HK-2 (cell line): Measurements from ENCODE around the gene SGPL1.

Source experiments
- DNase-seq: peaks from one replicate; pipeline ENCODE4 v3.0.0-alpha.2; 2018; ENCODE audit not compliant: unreplicated experiment

SGPL1 gene

GRCh38 chr10:70780370-70780760 lies 35.4 kb upstream of the SGPL1 start:
- DNase-seq: no peak

DNA sequence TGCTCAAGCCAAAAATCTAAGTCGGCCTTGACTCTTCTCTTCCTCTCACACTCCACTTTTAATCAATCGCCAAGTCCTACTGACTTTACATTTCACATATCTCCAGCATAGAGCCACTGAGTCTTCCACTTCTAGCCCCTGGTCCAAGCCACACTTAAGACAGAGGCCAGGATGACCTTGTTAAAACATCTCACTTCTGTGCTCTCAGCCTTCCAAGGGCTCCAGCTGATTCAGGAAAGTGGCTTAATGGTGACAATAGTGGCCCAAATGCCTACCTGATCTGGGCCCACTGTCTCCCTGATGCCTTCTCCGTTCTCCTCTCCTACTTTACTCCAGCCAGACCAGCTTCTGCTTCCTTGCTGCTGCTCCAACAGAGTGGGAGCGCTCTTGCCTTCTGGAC lies 35.0 kb upstream of the SGPL1 start:
- DNase-seq: no peak

DNA sequence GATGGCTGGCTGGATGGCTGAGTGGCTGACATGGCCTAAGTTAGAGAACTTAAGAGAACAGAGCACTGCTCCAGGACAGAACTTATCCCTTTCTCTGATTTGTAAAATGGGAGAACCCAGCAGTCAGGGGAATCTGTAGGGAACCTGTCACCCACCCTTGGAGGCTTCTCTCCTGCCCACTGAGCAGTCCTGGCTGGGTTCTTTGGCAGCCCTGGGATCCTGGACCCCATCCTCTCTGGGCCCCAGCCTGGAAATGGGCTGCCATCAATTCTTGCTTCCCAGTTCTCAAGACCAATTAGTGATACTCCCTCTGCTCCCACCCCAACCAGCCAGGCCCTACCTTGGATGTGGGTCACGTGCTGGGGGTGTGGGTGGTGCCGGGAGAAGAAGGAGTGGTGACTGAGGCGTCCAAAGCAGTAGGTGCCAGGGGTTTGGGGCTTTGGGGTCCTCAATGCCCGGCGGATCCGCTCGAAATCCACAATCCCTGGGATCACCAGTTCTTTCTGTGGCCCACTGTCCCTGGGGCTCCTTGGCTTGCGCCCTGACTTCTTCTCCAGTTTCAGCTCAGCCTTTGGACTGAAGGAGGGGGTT lies 34.2 kb upstream of the SGPL1 start:
- no peak for DNase-seq

DNA sequence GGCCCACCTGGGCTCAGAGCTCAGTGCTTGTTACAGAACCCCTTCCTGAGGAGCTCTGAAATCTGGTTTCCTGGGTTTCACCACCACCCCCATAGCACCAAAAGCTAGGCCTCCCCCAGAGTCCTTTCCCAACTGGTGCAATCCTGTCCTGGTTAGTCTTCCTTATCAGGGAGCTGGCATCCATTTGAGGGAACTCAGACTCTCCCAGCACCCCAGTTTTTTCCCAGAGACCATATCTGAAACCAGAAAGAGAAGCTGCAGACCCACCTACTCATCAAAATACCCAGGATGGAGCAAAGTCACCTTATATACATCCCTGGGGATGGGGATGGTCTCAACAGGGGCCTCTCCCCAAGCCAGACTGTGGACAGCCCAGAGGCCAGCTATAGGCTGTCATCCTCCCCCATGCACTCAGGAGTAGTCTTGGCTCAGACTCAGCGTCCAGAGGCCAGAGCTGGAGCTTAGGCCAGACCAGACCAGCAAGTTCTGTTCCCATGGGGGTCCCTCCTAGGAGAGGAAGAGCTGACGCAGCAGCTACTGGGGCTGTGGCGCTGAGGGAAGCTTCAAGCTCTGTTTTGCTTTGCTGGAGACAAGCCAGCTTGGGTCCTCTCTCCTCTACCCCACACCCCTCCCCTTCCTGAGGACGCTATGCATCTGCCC lies 33.5 kb upstream of the SGPL1 start:
- no peak for DNase-seq

- DNase-seq: no peak
Observed at GRCh38 chr10:70782746-70783680, 32.7 kb upstream of the SGPL1 start.

DNA sequence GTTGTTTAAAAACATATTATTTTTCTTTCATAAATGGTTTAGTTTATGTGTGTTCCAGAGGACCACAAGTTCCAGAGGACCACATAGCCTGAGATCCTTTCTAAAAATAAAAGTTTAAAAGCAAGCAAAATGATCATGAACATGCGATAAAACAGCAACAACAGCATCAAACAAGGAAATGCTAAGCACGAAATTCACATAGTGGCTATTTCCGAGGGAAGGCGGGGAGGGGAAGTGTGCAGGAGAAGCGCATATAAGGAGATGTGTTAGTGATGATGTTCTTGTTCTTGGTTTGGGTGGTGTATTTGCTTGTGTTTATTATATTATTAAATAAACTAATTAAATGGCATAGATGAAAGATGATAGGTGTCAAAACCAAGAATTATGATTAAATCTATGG lies 31.7 kb upstream of the SGPL1 start:
- DNase-seq: no peak

DNA sequence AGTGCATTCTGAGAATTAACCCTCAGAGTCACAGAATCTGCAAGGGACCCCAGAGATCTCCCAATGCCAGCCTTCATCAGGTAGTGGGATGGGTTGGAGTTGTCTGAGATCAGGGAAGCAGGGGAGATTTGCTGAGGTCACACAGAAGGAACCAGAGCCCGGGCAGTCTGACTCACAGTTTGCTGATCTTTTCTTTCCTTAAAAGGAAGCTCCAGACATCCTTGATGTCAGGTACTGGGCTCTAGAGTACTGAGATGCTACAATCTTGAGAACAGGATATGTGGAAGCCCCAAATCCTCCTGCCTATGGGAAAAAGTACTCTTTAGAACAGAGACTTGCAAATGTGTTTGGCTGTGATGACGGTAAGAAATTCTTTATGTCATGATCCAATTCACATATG lies 31.3 kb upstream of the SGPL1 start:
- DNase-seq: peak; percentile 24

- DNase-seq: no peak
Observed at GRCh38 chr10:70785190-70785589, 30.6 kb upstream of the SGPL1 start, which contains the start of gene TBATA. TBATA (minus strand) TSS chr10:70785377; CDS start chr10:70783379, 1,998 bp downstream.

- DNase-seq: peak; percentile 31
Observed at GRCh38 chr10:70786799-70787415, 28.8 kb upstream of the SGPL1 start.

- DNase-seq: no peak
Observed at GRCh38 chr10:70791386-70792039, 24.2 kb upstream of the SGPL1 start.

DNA sequence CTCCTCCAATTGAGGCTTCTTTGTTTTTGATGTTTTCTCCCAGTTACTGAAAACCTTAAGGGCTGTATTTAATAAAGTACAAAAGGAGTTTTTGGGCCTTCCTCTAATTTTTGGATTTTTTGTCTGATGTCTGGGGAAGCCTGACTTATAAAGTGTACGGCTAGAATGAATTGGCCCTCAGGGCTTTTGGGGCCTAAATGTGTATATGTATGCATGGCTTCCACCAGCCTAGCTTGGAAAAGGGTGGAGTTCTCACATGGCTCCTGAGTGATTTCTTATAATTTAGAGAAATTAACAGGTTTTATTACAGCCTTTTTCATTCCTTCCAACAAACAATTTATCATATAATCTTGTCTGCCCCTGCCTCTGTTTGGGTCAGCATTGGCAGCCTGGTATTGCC lies 20.1 kb upstream of the SGPL1 start:
- no peak for DNase-seq

- DNase-seq: no peak
Observed at GRCh38 chr10:70797840-70798239, 17.9 kb upstream of the SGPL1 start.

- no peak for DNase-seq
Observed at GRCh38 chr10:70799124-70799523, 16.6 kb upstream of the SGPL1 start.

DNA sequence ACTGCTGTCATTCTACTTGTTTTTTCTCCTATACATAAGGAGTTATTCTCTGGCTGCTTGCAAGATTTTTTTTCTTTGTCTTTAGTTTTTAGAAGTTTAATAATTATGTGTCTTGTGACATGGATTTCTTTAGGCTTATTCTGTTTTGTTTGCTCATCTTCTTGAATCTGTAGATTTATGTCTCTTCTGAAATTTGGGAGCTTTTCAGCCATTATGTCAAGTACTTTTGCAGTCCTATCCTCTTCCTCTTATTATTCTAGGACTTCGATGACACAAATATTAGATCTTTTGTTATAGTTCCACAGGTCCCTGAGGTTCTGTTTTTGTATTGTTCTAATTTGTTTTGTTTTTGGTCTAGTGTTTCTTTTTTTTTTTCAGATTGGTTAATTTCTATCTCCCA lies 13.9 kb upstream of the SGPL1 start:
- no peak for DNase-seq

DNA sequence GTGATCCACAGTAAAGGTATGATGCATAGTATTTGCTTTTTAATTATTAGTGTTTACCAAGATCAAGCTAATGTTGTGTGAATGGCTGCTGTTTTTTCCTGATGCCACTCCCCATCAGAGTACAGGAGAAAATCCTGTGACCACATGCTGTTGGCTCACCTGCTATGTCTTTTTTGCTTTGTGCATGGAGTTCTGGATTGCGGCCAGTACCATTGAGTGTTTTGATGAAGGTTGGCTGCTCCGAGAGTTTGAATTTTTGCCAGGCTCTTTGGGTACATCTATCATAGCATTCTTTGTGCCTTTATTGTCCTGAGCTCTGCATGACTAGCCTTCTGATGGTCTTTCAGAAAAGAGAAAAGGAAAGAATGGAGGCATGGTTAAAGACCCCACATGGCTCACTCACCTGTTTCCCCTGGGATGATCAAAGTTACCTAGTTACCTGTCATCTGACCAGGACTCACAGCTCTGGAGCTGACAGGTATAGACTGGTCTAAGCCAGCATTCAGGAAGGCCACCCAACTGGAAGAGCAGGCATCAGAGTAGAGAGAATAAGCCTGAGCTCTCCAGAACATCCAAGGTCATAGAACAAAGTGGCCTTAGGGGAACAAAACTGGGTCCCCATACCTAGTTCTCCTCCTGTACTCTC lies 11.8 kb upstream of the SGPL1 start:
- DNase-seq: no peak

DNA sequence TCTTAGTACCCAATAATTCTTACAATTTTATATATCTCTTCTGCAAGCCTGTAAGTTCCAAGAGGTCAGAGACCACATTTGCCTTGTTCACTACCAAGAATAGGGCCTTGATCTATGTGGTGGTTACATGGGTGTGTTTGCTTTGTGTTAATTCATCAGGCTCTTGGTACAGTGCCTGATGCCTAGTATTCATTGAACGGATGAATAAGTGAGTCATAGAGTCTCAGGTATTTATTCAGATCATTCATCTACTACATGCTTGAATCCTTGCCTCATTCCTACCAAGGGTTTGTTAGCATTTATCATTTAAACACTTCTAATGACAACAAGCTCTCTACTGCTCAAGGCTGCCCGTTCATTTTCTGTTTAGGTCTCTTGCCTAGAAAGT lies 11.3 kb upstream of the SGPL1 start:
- DNase-seq: no peak

DNA sequence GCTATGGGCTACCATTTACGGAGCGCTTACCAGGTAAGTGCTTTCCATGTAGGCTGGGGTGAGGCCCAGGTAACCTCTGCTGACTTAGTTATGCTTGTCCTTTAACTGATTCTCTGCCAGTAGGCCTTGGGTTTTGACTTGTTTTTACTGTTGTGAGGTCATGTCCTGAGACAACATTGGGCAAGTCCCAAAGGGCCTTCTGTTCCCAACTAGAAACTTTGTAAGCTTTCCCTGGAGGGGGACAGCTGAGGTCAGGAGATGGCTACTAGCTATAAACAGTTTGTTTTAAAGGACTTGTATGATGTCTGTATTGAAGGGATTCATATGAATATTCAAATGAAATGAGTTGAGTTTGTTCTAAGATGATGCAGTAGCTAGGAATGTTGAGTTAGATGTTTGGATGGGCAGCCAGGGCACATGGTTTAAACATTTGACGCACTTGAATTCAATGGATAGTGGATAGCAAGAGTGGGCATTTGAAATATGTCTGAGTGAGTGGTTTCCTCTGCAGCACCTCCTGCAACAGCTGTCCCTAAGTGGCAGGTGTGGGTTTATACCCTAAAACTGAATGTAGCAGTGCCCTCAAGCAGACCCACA lies 10.0 kb upstream of the SGPL1 start:
- DNase-seq: no peak

- DNase-seq: no peak
Observed at GRCh38 chr10:70806841-70807240, 8.9 kb upstream of the SGPL1 start.

GRCh38 chr10:70807556-70807955 lies 8.2 kb upstream of the SGPL1 start:
- no peak for DNase-seq

- DNase-seq: no peak
Observed at GRCh38 chr10:70809011-70809611, 6.6 kb upstream of the SGPL1 start.
